ENCODE results near the gene RAPGEF3. TPM values are rescaled to one million over a fixed set of nuclear protein-coding genes. Genes with fewer than 3 reads are reported as not detected.

Gene RAPGEF3
- total and polyA plus RNA-seq, 2 of the 13 experiments (the other 11 are each of a cell fraction or from before 2014, with no cell fraction given), result 0.07 TPM

DNA sequence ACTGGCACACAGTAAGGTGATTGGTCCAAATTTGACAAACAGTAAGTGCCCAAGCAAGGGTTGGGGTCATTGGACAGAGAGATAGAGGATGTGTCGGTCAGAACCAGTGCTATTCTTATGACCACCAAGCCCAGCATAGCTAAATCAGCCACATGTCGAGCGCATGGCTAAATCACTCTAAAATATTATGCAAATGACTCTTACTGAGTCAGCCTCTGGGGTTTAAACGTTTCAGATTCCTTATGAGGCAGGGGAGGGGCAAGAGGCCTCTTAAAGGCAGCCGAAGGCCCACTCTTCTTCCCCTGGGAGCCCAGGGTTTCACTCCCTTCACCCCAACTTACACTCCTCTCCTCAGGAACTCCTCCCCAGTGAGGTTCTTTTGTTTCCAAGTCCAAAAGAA, 32.8 kb downstream of the RAPGEF3 start:
- intact Hi-C loops (cut with micrococcal nuclease; ENCODE audit: unreplicated experiment), result no loop called here
- Histone ChIP-seq H3K9me3 (ENCODE audit: low read length) (no peaks in the 10 kb centered on the region), H3K9ac (ENCODE audit: insufficient read depth, low read depth, low read length) (no peak overlapping the region), H3K4me3 (replicated peaks in 1 of 3; ENCODE audit: insufficient read depth in 1 of 3, low read depth in 2 of 3, low read length in 3 of 3) (no peak overlapping the region), H3K4me1 (ENCODE audit: insufficient read depth, low read length) (no peaks in the 10 kb centered on the region), H4K20me1 (ENCODE audit: insufficient read depth, low read length) (no peaks in the 10 kb centered on the region), H3K79me2 (ENCODE audit: insufficient read depth, low read length) (no peaks in the 10 kb centered on the region), H3K36me3 (replicated peaks in 1 of 2; ENCODE audit: control insufficient read depth in 1 of 2, insufficient read depth in 2 of 2, low read length in 2 of 2) (no peaks in the 10 kb centered on the region), H3K27me3 (ENCODE audit: control insufficient read depth in 1 of 2, insufficient read depth in 2 of 2, low read length in 2 of 2) (no peaks in the 10 kb centered on the region), H3K27ac (ENCODE audit: extremely low read length, insufficient read depth, low read length) (no peak overlapping the region), H2AFZ (ENCODE audit: low read length) (no peak overlapping the region), H3K4me2 (ENCODE audit: low read depth, low read length) (no peak overlapping the region)
- DNase-seq (ENCODE audit: low spot score) (no peak), ATAC-seq (no peak), FAIRE-seq (no peak)
- TF ChIP-seq, protein P1, sequence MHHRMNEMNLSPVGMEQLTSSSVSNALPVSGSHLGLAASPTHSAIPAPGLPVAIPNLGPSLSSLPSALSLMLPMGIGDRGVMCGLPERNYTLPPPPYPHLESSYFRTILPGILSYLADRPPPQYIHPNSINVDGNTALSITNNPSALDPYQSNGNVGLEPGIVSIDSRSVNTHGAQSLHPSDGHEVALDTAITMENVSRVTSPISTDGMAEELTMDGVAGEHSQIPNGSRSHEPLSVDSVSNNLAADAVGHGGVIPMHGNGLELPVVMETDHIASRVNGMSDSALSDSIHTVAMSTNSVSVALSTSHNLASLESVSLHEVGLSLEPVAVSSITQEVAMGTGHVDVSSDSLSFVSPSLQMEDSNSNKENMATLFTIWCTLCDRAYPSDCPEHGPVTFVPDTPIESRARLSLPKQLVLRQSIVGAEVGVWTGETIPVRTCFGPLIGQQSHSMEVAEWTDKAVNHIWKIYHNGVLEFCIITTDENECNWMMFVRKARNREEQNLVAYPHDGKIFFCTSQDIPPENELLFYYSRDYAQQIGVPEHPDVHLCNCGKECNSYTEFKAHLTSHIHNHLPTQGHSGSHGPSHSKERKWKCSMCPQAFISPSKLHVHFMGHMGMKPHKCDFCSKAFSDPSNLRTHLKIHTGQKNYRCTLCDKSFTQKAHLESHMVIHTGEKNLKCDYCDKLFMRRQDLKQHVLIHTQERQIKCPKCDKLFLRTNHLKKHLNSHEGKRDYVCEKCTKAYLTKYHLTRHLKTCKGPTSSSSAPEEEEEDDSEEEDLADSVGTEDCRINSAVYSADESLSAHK (CRISPR knock-in tag; IDR thresholded peaks at IDR 0.05; ENCODE audit: borderline replicate concordance), result no peak
- TF ChIP-seq THAP11 (CRISPR knock-in tag; IDR thresholded peaks at IDR 0.05) (no peak), ZNF562 (CRISPR knock-in tag; IDR thresholded peaks at IDR 0.05; ENCODE audit: borderline replicate concordance) (no peak), CBFB (CRISPR knock-in tag; IDR thresholded peaks at IDR 0.05) (no peak), ZNF143 (CRISPR knock-in tag; IDR thresholded peaks at IDR 0.05) (no peak), ZSCAN12 (CRISPR knock-in tag; IDR thresholded peaks at IDR 0.05) (no peak), KLF9 (CRISPR knock-in tag; IDR thresholded peaks at IDR 0.05; ENCODE audit: low read depth) (no peak), GABPB1 (CRISPR knock-in tag; IDR thresholded peaks at IDR 0.05) (no peak), TBX3 (IDR thresholded peaks at IDR 0.05; ENCODE audit: borderline replicate concordance) (no peak)
- TF ChIP-seq, protein P2, sequence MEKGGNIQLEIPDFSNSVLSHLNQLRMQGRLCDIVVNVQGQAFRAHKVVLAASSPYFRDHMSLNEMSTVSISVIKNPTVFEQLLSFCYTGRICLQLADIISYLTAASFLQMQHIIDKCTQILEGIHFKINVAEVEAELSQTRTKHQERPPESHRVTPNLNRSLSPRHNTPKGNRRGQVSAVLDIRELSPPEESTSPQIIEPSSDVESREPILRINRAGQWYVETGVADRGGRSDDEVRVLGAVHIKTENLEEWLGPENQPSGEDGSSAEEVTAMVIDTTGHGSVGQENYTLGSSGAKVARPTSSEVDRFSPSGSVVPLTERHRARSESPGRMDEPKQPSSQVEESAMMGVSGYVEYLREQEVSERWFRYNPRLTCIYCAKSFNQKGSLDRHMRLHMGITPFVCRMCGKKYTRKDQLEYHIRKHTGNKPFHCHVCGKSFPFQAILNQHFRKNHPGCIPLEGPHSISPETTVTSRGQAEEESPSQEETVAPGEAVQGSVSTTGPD (CRISPR knock-in tag; IDR thresholded peaks at IDR 0.05), result no peak
- TF ChIP-seq, protein P3, sequence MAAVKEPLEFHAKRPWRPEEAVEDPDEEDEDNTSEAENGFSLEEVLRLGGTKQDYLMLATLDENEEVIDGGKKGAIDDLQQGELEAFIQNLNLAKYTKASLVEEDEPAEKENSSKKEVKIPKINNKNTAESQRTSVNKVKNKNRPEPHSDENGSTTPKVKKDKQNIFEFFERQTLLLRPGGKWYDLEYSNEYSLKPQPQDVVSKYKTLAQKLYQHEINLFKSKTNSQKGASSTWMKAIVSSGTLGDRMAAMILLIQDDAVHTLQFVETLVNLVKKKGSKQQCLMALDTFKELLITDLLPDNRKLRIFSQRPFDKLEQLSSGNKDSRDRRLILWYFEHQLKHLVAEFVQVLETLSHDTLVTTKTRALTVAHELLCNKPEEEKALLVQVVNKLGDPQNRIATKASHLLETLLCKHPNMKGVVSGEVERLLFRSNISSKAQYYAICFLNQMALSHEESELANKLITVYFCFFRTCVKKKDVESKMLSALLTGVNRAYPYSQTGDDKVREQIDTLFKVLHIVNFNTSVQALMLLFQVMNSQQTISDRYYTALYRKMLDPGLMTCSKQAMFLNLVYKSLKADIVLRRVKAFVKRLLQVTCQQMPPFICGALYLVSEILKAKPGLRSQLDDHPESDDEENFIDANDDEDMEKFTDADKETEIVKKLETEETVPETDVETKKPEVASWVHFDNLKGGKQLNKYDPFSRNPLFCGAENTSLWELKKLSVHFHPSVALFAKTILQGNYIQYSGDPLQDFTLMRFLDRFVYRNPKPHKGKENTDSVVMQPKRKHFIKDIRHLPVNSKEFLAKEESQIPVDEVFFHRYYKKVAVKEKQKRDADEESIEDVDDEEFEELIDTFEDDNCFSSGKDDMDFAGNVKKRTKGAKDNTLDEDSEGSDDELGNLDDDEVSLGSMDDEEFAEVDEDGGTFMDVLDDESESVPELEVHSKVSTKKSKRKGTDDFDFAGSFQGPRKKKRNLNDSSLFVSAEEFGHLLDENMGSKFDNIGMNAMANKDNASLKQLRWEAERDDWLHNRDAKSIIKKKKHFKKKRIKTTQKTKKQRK (IDR thresholded peaks at IDR 0.05; ENCODE audit: low read length), result no peak
- 58% methylated on average over 5 of the region's 5 CpGs for WGBS (ENCODE audit: low lambda C conversion rate)
- ChIA-PET POLR2A (no interaction called here), CTCF (ENCODE audit: low intra/inter-chr PET ratio, low total read pairs) (no interaction called here)
- no TSS peak for BruUV-seq (replicated peaks)
- in situ Hi-C loops (cut with HindIII; ENCODE audit: extremely low pct_ligation_motif_present, low pct_unique_long_range_greater_than_20kb), result no loop called here
